NCI-H1048 (cell line): ENCODE data around the gene COLEC12.

Source experiments
- DNase-seq: peaks from one replicate; lab custom pipeline; 2025; lab: John Stamatoyannopoulos, UW

Gene COLEC12

DNA sequence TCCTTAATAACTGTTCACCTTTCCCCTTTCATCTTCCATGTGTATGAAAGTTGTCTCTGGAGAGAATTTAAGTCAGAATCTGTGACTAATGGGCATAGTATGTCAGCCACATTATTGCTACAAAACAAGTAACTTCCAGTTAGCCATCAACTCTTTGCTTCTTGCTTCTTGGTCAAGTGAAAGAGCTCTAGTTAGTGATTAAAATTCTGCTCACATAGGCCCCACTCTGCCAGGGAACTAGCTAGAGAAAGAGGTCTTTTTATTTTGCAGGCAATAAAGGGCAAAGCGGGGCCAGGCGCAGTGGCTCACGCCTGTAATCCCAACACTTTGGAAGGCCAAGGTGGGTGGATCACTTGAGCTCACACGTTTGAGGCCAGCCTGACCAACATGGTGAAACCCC lies 64.6 kb downstream of the COLEC12 start:
- no peak for DNase-seq

DNA sequence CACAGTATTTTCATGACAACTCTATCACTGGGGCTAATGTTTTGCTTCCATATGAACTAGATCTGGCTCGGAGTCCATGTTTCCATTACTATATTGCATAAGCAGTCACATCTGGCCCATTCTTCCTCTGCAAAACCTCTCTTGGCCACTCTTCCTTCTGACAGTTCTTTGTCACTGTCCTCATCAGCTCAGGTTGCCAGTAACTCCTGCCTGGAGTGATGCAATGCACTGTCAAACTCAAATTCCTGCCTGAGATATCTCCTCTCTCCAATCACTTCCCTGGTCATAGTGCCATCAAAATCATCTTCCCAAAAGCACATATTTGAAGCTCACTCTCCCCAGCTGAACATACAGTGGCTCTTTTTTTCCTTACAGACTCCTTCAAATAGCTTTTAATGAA lies 66.1 kb downstream of the COLEC12 start:
- DNase-seq, result no peak

DNA sequence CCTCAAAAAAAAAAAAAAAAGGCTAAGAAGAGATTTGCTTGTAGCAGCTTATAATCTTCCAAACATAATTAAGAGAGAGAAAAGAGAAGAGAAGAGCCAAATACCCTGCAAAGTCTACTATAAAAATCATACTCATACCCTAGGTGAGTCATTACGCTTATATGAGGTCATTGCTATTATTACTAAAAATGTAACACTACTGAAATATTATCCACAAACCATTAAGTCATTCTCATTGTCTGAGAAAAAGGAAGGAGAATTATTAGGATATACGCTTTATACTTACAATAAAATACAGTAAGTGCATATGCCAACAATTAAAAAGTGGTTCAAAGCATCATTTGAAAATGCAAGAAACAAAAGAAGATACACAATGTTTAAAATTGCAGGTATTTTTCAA lies 66.5 kb downstream of the COLEC12 start:
- no peak for DNase-seq

DNA sequence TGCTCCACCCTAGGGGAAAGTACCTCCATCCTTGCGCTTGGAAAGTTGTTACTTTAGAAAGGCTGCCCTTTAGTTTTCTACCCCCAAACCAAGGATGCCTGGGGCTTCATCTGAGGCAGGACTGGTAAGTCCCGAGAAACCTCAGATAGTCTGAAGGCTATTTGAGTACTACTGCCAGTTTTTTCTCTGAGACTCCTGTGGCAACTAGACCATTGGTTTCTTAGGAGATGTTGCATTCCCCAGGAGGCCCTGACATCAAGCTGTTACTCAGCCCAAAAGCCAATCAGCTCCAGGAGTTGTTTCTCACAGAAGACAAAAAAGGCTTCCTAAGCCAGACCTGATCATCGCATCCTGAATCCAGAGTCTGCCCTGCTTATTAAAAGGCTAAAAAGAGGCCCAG lies 67.2 kb downstream of the COLEC12 start:
- DNase-seq, result no peak

DNA sequence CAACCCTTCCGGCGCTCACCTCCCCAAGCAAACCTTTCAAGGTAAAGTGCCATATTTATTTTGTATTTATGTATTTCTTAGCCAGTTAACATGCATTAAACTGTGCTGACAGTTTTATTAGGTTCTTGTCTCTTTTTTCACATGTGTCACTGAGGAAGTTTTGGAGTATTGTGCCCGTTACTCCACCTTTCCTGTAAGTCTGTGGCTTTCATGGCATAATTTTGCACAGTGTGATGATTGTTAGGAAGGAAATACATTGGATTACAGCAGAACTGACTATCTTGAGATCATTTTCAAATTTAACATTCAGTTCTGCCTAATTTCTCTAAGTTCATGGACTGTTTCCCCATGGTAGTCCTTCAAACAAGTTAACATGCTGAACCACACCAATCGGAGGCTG lies 67.7 kb downstream of the COLEC12 start:
- no peak for DNase-seq

DNA sequence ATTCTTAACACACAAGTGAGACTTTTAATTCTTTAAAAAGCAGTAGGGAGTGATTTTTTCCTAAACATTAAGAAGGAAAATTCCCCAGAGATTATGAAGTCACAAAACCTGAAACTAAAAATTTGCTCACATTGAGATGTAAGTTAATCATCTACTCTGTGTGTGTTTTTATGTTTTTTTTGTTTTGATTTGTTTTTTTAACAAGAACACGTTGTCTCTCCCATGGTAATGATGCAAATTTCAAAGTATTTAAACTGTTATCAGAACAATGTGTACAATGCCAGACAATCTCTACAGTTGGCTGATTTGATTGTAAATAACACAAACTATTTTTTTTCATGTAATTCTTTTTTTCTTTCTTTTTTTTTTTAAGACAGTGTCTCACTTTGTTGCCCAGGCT lies 71.5 kb downstream of the COLEC12 start:
- DNase-seq, result no peak

DNA sequence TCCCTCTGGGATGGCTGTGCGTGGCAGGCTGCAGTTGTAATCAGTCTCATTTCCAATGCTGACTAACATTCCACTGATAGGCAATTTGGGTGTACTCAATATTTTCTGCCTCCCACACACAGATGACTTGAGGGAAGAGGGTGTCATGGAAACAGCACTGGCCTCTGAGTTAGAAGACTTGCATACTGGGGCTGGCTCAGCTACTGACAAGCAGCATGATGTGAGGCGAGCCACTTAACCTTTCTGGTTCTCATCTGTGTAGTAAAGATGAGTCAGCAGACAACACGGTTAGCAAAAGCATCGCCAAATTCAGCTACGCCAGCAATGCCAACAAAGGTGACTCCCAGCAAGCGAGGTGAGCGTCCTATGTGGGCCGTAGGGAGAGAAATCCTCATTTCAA lies 73.5 kb downstream of the COLEC12 start:
- DNase-seq, result no peak

DNA sequence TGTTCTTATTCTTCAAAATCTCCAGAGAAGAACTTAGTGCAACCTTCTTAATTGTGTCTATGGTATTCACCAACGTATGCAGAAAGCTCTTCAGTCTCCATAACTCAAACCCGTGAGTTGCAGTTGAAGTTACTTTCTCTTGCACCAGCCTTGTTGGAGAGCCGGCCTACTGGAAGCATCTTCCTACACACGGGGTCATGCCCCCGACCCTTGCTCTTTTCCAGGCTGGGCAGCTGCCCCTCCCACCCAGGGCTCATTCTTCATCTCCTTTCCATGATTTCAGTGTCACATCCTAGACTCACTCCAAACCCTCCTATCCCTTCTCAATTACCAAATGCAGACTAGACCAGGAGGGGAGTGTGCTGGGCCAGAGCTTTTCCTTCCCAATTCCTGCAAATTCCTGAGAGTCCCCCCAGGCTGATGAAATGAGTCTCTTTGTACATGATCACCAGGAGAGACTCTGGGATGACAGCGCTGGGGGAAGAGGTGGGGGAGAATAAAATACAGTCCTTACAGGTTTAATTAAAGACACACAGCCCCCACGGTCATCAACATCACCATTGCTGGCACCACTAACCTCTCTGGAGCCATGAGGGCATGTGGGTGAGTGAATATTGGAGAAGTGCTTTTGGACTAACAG lies 75.3 kb downstream of the COLEC12 start:
- DNase-seq, result no peak

DNA sequence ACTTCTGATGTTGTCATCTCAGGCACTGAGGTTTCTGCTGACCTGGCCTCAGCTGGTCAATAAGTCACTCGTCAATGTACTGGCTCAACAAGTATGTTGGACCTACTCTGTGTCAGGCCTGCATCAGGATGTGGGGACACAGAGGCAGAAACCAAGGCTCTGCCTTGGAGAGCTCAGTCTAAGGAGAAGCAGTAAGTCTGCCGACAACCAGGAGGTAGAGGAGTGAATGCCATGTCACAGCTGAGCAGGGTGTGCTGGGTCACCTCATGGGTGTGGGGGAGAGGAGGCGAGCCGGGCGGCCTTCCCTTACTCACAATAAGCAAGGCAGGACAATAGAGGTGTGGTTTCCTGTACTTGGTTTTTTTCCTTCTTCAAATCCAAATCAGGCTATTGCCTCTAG lies 75.8 kb downstream of the COLEC12 start:
- DNase-seq, result no peak

DNA sequence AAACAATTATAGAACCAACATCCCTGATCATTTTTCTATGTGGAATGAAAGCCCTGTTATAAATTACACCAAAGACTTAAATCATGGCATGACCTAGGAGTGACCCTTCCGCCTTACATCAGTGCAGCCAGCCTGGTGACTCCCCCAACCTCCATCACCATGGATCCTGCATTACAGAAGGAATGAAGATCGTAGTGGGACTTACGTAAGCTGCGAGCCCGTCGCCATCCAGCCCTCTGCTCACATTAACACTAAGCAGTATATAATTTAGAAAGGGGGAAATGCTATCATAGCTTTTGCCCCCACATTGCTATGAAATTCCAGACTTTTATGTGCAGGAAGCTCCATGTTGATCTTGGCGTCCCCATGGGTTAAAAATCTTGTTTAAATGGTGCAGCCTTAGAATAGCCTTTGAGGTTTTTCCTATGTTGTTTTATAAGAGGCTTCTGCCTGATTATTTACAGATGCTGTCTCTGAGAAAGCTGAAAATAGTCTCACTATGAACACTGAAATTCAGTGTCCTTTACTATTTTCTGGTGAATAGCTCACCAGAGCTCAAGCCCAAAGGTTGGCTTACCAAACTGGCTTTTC lies 76.3 kb downstream of the COLEC12 start:
- no peak for DNase-seq

DNA sequence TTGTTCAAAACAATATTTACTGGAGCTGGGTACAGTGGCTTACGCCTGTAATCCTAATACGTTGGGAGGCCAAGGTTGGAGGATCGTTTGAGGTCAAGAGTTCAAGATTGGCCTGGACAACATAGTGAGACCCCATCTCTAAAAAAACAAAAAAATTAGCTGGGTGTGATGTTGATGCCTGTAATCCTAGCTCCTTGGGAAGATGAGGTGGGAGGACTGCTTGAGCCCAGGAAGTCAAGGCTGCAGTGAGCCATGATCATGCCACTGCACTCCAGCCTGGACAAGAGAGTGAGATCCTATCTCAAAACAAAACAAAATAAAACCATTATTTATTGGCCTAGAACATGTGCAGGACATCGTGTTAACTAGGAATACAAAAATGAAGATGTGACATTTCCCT lies 77.5 kb downstream of the COLEC12 start:
- no peak for DNase-seq

DNA sequence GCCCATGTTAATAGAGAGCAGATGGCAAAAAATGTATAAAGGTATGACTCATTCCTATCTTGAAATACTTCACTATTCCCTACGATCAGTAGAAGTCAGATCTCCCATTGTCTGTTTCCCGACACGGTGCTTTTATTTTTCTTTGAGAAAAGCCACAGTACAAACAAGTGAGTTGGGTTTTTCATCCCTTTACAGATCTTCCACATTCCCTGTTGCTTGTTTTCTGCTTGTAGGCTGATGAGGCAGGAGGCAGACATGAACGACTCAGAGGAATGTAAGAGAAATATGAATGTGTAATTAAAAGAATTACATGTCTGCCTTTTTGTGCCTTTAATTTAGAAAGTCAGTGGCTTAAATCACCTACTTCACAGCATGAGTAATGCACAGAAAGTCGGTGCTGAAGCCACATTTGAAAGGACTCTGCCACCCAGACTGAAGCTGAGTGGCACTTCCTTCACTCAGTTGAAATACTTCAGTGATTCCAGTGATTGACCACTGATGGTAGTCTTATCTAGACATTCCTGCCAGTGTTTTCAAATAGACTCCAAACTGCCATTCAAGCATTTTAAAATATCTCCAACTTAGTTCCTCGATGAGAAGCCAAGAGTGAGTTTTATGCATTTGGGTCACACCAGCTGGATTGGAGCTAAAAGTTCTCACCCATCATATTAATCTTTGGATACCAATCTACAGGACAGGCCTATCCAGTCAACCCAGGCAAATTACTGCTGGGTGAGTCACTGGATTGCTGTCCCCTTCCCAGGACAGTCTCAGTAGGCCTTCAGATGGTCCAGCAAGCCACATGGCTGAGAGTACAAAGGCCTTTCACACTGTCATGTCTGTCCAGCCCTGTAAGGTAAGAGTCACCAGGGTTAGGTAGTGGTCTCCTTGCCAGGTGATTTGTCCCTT lies 79.0 kb downstream of the COLEC12 start:
- no peak for DNase-seq

DNA sequence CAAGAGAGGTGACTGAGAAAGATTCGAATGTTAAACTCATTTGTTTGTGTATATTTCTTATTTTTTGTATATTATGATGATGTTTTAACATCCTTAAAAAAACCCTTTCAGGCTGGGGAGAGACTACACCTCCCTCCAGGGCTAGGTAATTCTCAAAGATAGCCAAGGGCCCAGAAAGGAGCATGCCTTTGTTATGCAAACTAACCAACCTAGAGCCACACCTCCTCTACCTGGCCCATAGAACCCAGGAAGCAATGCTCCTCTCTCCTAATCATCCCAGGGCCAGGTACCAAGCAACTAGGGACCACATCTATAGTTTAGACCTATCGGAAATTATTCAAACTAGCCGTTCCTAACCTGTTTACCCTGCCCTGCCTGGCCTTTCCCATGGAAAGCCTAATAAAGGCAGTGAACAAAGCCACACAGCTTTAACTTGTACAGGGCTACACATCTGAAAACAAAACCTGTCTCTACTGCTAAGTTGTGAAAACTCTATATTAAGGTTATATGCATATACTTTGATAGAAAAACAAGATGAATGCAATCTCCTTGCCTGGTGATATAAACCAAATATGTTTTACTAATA lies 79.7 kb downstream of the COLEC12 start:
- no peak for DNase-seq

DNA sequence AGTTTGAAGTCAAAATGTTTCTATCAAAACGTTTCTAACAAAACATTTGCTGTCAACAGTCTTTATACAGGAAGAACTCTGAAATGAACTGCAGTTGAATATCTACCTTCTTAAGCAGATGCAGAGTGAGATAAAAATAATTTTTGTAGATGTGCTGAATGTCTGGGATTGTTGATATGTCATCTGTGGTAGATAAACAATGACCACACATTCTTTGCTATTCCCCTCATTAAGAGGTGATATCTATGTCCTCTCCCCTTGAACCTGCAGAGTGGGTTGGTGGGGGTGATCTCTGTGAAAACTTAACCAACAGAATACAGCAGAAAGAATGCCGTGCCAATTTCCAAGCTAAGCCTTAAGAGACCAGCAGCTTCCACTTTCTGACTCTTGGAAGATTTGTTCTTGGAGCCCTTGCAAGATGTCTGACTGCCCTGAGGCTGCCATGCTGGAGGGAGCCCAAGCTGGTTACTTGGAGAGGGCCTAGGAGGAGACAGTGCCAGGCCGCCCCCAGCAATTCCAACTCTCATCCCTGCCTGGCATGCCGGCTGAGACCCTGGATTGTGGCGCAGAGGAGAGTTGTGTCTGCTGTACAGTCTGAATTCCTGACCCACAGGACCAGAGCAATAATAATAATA lies 80.8 kb downstream of the COLEC12 start:
- no peak for DNase-seq

DNA sequence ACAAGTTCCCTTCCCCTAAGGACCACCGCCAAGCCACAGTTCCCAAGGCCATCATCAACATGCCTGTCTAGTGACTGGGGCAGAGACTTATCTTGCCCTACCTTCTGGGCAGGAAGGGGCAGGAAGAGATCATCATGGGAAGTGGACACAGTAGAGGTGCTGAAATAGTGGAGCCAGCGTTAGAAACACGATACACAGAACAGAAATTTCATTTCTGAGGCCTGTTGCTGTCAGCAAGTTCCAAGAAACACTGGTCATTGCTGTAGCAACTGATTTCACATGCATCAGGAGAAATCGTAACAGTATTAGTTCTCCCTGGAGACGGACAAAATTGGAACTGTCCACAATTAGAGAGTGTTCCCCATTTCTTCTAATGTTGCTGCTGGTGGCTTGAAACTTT lies 83.0 kb downstream of the COLEC12 start:
- no peak for DNase-seq

DNA sequence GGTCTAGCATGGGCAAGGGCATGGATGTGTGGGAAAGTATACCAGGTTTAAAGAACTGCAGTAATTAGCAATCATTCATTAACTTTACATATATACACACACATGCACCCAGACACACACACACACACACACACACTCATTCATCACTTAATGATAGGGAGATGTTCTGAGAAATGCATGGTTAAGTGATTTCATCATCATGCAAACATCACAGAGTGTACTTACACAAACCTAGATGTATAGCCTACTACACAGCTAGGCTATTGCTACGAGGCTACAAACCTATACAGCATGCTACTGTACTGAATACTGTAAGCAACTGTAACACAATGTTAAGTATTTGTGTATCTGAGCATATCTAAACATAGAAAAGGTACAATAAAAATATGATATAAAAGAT lies 83.6 kb downstream of the COLEC12 start:
- DNase-seq, result no peak

DNA sequence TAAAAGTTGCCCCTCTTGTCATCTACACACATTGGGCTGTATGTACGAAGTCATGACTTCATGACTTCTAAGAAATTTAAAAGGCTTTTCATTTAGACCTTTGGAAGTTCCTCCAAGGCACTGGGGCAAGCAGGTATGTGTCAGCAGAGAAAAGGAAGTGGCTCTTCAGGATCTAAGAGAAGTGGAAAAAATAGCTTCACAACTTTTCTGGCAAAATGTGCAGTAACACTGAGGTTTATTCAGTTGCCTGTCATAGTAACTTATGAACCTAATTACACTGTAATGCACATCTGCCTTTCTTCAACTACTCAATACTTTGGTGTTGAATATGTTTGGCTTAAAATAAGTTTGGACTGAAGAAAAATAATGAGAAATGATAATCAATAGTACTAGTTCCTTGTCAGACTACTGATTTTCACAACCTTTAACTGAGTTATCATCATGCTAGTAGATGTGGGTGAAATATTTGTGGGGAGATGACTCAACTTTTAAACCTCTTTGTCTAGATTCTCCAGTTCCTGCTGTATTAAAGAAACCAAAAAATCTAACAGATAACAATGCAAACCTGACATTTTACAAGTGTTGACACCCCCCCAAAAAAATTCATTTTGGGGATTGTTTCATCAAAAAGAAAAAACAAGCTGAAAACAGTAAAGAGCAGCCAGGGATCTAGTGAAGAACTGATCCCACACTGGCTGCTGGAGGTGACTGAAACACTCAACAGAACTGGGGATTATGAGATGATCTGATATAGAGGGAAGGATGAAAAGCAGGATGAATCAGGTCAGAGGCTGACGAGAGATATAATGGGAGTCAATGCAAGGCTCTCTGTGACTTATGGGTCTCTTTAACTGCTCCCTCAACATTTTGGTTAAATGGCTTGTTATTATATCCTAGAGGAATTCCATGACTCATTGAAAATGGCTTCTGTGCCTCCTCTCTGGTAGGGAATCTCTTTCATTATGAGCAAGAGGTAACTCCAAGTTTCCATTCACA lies 84.6 kb downstream of the COLEC12 start:
- no peak for DNase-seq

DNA sequence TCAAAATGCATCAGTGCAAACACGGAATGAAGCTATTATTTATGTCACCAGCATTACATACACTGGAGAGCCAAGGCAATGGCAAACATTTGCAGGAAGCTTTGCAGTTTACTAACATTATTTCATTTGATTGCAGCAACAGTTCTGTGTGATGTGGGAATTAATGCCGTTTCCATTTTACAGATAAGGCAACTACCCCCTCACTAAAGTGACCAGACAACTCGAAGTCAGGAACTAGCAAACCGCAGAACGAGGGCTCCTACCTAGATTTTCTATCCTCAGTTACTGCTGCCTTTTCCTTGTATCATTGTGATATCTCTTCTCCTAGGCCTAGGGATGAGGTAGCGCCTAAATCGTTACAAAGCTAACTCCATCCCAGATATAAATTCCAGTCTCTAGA lies 85.5 kb downstream of the COLEC12 start:
- DNase-seq, result no peak

DNA sequence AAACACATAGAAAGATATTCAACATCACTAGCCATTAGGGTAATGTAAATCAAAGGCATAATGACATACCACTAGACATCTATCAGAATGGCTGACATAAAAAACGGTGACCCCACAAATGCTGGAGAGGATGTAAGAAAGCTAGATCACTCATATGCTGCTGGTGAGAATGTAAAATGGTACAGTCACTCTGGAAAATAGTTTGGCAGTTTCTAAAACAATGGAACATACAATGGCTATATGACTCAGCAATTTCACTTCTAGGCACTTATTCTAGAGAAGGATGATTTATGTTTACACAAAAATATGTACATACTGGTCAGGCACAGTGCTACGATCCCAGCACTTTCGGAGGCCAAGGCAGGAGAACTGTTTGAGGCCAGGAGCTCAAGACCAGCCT lies 87.3 kb downstream of the COLEC12 start:
- DNase-seq, result no peak

DNA sequence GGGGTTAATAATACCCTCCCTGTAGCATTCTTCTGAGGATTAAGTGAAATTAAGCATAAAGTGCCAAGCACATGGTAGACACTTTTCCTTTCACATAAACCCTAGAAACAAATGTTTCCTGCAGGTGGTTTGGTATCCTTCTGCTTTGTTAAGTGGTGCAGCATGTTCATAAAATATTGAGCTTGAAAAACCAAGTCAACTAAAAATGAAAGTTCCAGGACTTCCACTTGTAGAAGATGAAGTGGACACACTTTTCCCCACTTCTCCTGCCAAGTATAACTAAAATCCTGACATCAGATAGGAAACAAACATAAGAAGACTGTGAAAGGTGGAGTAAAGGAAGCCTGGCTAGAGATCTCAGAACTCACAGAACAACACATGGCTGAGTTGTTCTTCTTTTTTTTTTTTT lies 90.5 kb downstream of the COLEC12 start:
- no peak for DNase-seq

DNA sequence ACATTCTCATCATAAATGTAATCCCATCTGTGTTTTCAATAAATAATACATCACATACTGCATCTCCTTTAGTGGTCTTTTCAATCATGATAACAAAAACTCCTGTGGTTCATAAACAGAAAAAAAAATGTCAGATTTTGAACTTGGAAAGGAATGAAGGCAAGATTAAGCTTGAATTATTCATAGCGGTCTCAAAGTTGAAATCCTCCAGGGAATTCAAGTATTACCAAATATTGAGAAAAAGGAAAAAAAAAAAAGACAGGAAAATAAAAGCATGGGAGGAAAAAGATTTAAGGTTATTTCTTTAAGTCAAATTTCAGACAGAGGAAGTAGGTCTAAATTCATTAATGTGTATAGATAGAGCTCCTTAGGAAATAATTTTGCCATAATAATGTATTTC lies 92.1 kb downstream of the COLEC12 start:
- DNase-seq, result no peak
